DOHH2 (cell line): Measurements from ENCODE around the gene MEX3D.

Experiments
- H3F3A ChIP-seq: fragments of 200-600 bp; sonication (generic), shearing (Covaris generic); 2 replicates; pipeline ENCODE4 v1.6.0; 2016; ENCODE audit warnings: antibody characterized with exemption, mild to moderate bottlenecking; ENCODE audit not compliant: control insufficient read depth, insufficient read depth
- H3K27ac ChIP-seq: fragments of 200-600 bp; sonication (generic); 2 replicates; pipeline ENCODE4 v1.5.1; 2014; ENCODE audit warnings: low read depth, mild to moderate bottlenecking, low read length, moderate library complexity
- H3K27me3 ChIP-seq: fragments of 200-600 bp; sonication (generic); 2 replicates; pipeline ENCODE4 v1.6.1; 2014; ENCODE audit warnings: mild to moderate bottlenecking, low read length, mixed read lengths; ENCODE audit not compliant: control insufficient read depth
- H3K36me3 ChIP-seq: fragments of 200-600 bp; sonication (generic); 2 replicates; pipeline ENCODE4 v1.6.1; 2014; ENCODE audit warnings: mild to moderate bottlenecking, low read length, moderate library complexity, mixed read lengths; ENCODE audit not compliant: control insufficient read depth
- H3K4me1 ChIP-seq: fragments of 200-600 bp; sonication (generic); 2 replicates; pipeline ENCODE4 v1.6.1; 2014; ENCODE audit warnings: mild to moderate bottlenecking, low read length, mixed read lengths; ENCODE audit not compliant: control insufficient read depth
- H3K4me2 ChIP-seq: fragments of 200-600 bp; sonication (generic); 2 replicates; pipeline ENCODE4 v1.6.0; 2014; ENCODE audit warnings: mild to moderate bottlenecking, low read length, moderate library complexity
- H3K4me3 ChIP-seq: fragments of 200-600 bp; sonication (generic); 2 replicates; pipeline ENCODE4 v1.5.1; 2014; ENCODE audit warnings: mild to moderate bottlenecking, low read length, mixed read lengths
- H3K79me2 ChIP-seq: fragments of 200-600 bp; sonication (generic); 2 replicates; pipeline ENCODE4 v1.6.1; 2014; ENCODE audit warnings: mild to moderate bottlenecking, low read length, mixed read lengths; ENCODE audit not compliant: control insufficient read depth
- H3K9me2 ChIP-seq: fragments of 200-600 bp; sonication (generic); replicated peaks from 2 replicates; pipeline ENCODE4 v1.6.1; 2014; ENCODE audit warnings: mild to moderate bottlenecking, low read length, mixed read lengths; ENCODE audit not compliant: control insufficient read depth
- H3K9me3 ChIP-seq: fragments of 200-600 bp; sonication (generic); 2 replicates; pipeline ENCODE4 v1.6.1; 2014; ENCODE audit warnings: antibody characterized with exemption, low read length, mixed read lengths; ENCODE audit not compliant: control insufficient read depth, insufficient read depth
- H4K20me1 ChIP-seq: fragments of 200-600 bp; sonication (generic); 2 replicates; pipeline ENCODE4 v1.6.0; 2014; ENCODE audit warnings: low read depth, mild to moderate bottlenecking, antibody characterized with exemption, low read length, moderate library complexity; ENCODE audit not compliant: control insufficient read depth, insufficient read depth
- EZH2phosphoT487 ChIP-seq: fragments of 200-600 bp; sonication (generic); IDR thresholded peaks from 2 replicates; pipeline ENCODE4 v1.6.1; 2017; ENCODE audit warnings: borderline replicate concordance, mild to moderate bottlenecking, antibody characterized with exemption, low read length, moderate library complexity, mixed read lengths
- TF ChIP-seq, protein P1 (sequence below): fragments of 200-600 bp; sonication (generic); IDR thresholded peaks from one replicate; pipeline ENCODE4 v1.5.1; 2014; ENCODE audit warnings: antibody characterized with exemption, mild to moderate bottlenecking, low read depth, low read length; ENCODE audit not compliant: poor library complexity, severe bottlenecking

MEX3D gene

DNA sequence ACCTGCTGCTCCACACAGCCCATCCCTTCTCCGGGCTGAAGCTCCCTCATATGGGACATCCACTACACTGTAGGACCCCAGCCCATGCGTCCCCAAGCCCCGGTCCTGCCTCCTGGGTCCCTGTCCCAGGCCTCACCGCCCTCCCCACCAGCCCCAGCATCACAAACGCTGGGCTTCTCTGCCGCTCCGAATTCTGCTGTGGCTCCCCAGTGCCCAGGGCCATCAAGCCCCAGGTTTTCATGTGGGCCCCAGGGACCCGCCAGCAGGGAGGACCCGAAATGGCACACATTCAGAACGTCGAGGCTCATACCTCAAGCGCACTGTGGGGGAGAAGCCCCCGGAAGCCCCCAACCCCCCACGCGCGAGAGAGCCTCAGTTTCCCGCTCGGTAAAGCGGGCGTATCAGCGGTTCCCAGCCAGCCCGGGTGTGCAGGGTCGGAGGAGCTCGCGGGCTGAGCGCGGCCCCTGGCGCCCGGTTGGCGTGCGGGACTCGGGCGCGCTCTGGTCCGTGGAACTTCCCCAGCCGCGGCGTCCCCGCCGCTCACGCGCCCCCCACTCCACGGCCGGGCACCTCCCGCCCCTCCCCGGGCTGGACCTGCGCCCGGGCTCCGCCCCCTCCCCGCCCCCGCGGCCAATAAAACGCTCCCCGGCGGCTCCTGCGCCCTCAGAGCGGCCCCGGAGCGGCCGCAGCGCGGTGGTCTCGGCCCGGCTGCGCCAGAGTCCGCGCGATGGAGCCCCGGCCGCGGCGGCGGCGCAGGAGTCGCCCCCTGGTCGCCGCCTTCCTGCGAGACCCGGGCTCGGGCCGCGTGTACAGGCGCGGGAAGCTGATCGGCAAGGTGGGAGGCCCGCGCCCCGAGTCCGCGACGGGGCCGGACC, 44.5 kb downstream of the MEX3D start, which contains the start of gene PLK5:
PLK5 (plus strand) TSS at position 666 of the 875 bp plus-strand sequence. CDS start 2,920 bp downstream, outside the sequence.
- Histone ChIP-seq H3K36me3 (no peaks in the 10 kb centered on the region), H3F3A (no peaks in the 10 kb centered on the region), H3K9me2 (no peaks in the 10 kb centered on the region), H3K27ac (no peak within 1 kb of the TSS), H3K4me2 (no peak within 1 kb of the TSS), H3K27me3 (no peaks in the 10 kb centered on the region), H3K4me1 (no peaks in the 10 kb centered on the region), H3K4me3 (no peak within 1 kb of the TSS), H4K20me1 (no peaks in the 10 kb centered on the region), H3K79me2 (no peaks in the 10 kb centered on the region), H3K9me3 (no peaks in the 10 kb centered on the region)
- TF ChIP-seq, protein P1, sequence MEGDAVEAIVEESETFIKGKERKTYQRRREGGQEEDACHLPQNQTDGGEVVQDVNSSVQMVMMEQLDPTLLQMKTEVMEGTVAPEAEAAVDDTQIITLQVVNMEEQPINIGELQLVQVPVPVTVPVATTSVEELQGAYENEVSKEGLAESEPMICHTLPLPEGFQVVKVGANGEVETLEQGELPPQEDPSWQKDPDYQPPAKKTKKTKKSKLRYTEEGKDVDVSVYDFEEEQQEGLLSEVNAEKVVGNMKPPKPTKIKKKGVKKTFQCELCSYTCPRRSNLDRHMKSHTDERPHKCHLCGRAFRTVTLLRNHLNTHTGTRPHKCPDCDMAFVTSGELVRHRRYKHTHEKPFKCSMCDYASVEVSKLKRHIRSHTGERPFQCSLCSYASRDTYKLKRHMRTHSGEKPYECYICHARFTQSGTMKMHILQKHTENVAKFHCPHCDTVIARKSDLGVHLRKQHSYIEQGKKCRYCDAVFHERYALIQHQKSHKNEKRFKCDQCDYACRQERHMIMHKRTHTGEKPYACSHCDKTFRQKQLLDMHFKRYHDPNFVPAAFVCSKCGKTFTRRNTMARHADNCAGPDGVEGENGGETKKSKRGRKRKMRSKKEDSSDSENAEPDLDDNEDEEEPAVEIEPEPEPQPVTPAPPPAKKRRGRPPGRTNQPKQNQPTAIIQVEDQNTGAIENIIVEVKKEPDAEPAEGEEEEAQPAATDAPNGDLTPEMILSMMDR: no peak
- no peak for TF ChIP-seq EZH2phosphoT487

DNA sequence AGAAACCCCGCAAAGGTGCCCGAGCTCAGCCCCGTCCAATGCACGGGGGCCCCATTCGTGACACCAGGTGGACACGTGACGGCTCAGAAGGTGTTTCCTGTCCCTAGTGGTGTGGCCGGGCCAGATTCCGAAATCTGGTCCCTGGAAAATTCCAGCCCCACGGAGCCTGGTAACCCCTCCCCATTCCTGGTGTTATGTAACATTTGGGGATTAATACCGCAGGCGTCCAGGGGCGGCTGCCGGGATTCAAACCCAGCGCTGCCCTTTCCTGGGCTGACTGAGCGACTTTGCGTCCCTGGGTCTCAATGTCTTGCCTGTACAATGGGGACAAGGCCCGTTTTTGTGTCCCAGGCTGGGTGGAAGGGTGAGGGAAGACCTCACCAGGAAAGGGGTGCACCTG, 45.3 kb downstream of the MEX3D start:
- no peaks in the 10 kb centered on the region for H3K27me3 ChIP-seq
- H3K36me3 ChIP-seq: no peaks in the 10 kb centered on the region
- no peak overlapping the region for H3K4me3 ChIP-seq
- no peaks in the 10 kb centered on the region for H4K20me1 ChIP-seq
- no peak for TF ChIP-seq EZH2phosphoT487
- TF ChIP-seq, protein P1: no peak
- no peaks in the 10 kb centered on the region for H3K9me2 ChIP-seq
- no peaks in the 10 kb centered on the region for H3K79me2 ChIP-seq
- H3K4me2 ChIP-seq: no peak overlapping the region
- no peak overlapping the region for H3K27ac ChIP-seq
- no peaks in the 10 kb centered on the region for H3F3A ChIP-seq
- H3K9me3 ChIP-seq: no peaks in the 10 kb centered on the region
- H3K4me1 ChIP-seq: no peaks in the 10 kb centered on the region

DNA sequence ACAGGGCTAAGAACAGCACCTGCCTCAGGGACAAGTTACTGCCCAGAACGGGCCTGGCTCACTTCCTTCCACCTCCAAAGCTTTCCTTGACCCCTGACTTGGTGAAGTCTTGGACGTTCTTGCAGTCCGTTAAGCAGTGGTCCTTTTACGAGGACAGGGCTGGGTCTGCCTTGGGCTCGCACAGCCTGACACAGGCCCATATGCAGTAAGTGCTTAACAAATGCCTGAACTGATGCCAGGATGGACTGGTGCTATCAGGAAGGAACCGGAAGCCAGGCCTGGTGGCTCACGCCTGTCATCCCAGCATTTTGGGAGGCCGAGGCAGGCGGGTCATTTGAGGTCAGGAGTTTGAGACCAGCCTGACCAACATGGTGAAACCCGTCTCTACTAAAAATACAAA, 46.1 kb downstream of the MEX3D start:
- Histone ChIP-seq H3K79me2 (no peaks in the 10 kb centered on the region), H3K27ac (no peak overlapping the region), H3K4me1 (no peaks in the 10 kb centered on the region), H3K27me3 (no peaks in the 10 kb centered on the region), H3K9me3 (no peaks in the 10 kb centered on the region), H3K4me3 (no peak overlapping the region), H3K9me2 (no peaks in the 10 kb centered on the region), H3K4me2 (no peak overlapping the region), H3K36me3 (no peaks in the 10 kb centered on the region), H4K20me1 (no peaks in the 10 kb centered on the region), H3F3A (no peaks in the 10 kb centered on the region)
- TF ChIP-seq, protein P1: no peak
- TF ChIP-seq EZH2phosphoT487: no peak
